ENCODE data around the gene GH2.
"Not testable (repeated sequence)": the region's sequence is repeated elsewhere in the genome, so short reads cannot be mapped to it uniquely, and the experiment has no call there.

GH2 gene

GRCh38 chr17:63911041-63911635 is 29.4 kb upstream of the GH2 start, which contains the start of gene CSHL1:
TSS of gene CSHL1 (minus strand) at chr17:63911258. CDS start at chr17:63911196, 62 bp downstream.
- no peak for DNase-seq (ENCODE audit: low read depth, low spot score)

- no peak for DNase-seq (ENCODE audit: low read depth, low spot score)
Measured at GRCh38 chr17:63910096-63910495, 28.4 kb upstream of the GH2 start.

GRCh38 chr17:63909586-63909985 is 27.8 kb upstream of the GH2 start:
- not testable (repeated sequence) for DNase-seq (ENCODE audit: low read depth, low spot score)

GRCh38 chr17:63907161-63907778 is 25.5 kb upstream of the GH2 start:
- DNase-seq (ENCODE audit: low read depth, low spot score): not testable (repeated sequence)

GRCh38 chr17:63904796-63905195 is 23.1 kb upstream of the GH2 start:
- not testable (repeated sequence) for DNase-seq (ENCODE audit: low read depth, low spot score)

- not testable (repeated sequence) for DNase-seq (ENCODE audit: low read depth, low spot score)
Measured at GRCh38 chr17:63903787-63904201, 22.1 kb upstream of the GH2 start.

GRCh38 chr17:63901971-63902370 is 20.2 kb upstream of the GH2 start:
- not testable (repeated sequence) for DNase-seq (ENCODE audit: low read depth, low spot score)

GRCh38 chr17:63898899-63899798 is 17.4 kb upstream of the GH2 start:
- not testable (repeated sequence) for DNase-seq (ENCODE audit: low read depth, low spot score)

- DNase-seq (ENCODE audit: low read depth, low spot score): not testable (repeated sequence)
Measured at GRCh38 chr17:63896524-63897354, 15.0 kb upstream of the GH2 start, which contains the start of gene CSH1. TSS of gene CSH1 (minus strand) at chr17:63896574. CDS start at chr17:63896511, 63 bp downstream.

- not testable (repeated sequence) for DNase-seq (ENCODE audit: low read depth, low spot score)
Measured at GRCh38 chr17:63894821-63895220, 13.1 kb upstream of the GH2 start.

- not testable (repeated sequence) for DNase-seq (ENCODE audit: low read depth, low spot score)
Measured at GRCh38 chr17:63894021-63894420, 12.3 kb upstream of the GH2 start.

GRCh38 chr17:63892316-63893037 is 10.7 kb upstream of the GH2 start:
- not testable (repeated sequence) for DNase-seq (ENCODE audit: low read depth, low spot score)

- not testable (repeated sequence) for DNase-seq (ENCODE audit: low read depth, low spot score)
Measured at GRCh38 chr17:63889026-63889848, 7.5 kb upstream of the GH2 start.

- DNase-seq (ENCODE audit: low read depth, low spot score): not testable (repeated sequence)
Measured at GRCh38 chr17:63885119-63885518, 3.4 kb upstream of the GH2 start.

GRCh38 chr17:63882626-63883126 is 932 bp upstream of the GH2 start:
- not testable (repeated sequence) for DNase-seq (ENCODE audit: low read depth, low spot score)

GRCh38 chr17:63881337-63881736 is 407 bp downstream of the GH2 start:
- not testable (repeated sequence) for DNase-seq (ENCODE audit: low read depth, low spot score)

GRCh38 chr17:63880706-63881105 is 1.0 kb downstream of the GH2 start:
- DNase-seq (ENCODE audit: low read depth, low spot score): no peak

- DNase-seq (ENCODE audit: low read depth, low spot score): not testable (repeated sequence)
Measured at GRCh38 chr17:63878413-63878812, 3.3 kb downstream of the GH2 start.

GRCh38 chr17:63874693-63875092 is 7.1 kb downstream of the GH2 start:
- not testable (repeated sequence) for DNase-seq (ENCODE audit: low read depth, low spot score)
